ENCODE measurements around the gene SDK1.
A peak's percentile ranks its signal among the peaks of the same experiment; 100 is the strongest.

SDK1 gene

DNA sequence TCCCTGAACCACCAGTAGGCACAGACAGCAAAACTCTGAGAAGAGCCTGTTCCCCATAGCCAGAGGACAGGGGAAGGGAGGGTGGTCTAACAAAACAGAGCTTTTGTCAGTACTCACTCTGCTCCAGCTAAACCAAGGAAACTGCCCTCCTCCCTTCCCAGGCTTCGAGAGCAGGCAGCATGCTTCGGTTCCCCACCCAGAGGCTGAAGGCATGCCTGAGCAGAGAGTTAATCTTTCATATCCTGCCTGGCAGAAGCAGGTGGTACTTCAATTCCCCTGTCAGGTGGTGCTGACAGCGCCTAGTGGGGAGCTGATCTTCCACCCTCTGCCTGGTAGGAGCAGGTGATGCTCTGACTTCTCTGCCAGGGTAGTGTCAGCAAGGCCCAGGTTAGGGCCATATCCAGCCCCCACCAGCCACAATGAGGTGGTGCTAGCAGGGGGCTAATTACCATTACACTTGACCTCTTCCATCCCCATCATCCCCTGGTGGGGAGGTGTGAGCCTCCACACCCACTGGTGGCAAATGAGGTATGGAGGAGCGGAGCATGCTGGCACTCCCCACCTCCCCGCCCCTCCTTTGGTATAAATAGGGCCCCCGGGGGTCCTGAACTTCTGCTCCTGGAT, 35.1 kb downstream of the SDK1 start:
- DNase-seq = no peak

DNA sequence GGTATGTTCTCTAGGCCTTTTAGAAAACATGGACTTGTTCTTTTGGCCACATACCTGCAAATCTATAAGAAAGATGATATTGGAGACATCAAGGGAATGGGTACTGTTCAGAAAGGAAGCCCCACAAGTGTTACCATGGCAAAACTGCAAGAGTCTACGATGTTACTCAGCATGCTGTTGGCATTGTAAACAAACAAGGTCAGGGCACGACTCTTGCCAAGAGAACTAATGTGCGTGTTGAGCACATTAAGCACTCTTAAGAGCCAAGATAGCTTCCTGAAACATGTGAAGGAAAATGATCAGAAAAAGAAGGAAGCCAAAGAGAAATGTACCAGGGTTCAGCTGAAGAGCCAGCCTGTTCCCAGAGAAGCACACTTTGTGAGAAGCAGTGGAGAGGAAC, 37.1 kb downstream of the SDK1 start:
- peak; percentile 24 for DNase-seq

DNA sequence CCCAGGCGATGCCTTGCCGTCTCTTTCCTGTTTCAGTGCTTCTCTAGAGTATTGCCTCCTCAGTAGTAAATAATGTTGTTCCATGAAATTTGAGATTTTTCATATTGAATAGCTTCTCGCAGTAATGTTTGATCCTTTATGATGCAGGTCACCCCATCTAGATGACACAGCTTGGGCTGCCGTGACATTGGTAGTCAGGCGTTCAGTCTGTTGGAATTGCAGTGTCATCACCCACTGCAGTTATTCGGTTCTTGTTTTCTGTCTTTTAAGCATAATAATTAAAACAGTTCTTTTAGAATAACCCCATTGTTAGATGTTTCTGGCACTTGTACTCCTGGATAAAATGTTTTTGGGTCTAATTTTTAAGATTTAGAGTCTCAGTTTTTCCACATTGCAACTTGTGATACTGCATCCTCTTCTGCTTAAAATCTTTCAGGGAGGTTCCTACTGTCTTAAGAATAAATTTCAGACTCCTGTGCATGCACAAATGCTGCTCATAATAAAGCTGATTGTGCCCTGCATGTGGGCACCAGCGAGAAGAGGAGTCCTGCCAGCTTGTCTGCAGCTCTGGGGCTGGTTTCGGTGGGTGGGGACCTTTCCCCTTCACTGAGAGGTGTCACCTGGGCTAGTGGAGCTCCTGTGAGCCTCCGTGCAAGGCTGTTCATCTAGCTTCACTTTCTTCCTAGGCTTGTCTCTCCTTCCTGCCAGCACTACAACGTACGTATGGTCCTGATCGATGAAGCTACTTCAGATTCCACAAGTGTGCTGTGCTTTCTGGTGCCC, 44.8 kb downstream of the SDK1 start:
- no peak for DNase-seq

DNA sequence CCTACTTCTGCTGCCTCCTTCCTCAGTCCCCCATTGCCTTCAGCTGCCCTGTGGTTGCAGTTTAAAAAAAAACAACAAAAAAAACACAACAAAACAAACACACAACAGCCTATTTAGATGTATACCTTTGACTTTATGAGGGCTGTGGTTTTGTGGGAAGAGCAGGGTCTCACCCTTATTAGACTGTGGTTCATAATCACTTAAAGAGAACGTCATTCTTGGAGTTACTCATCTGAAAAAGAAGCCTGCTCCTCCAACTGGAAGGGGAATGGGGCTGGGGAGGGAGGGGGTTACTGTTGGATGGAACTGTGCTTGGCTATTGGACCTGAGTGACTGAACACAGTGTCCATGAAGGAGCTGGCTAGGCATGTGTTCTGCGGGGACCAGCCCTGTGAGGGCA, 48.1 kb downstream of the SDK1 start:
- no peak for DNase-seq

DNA sequence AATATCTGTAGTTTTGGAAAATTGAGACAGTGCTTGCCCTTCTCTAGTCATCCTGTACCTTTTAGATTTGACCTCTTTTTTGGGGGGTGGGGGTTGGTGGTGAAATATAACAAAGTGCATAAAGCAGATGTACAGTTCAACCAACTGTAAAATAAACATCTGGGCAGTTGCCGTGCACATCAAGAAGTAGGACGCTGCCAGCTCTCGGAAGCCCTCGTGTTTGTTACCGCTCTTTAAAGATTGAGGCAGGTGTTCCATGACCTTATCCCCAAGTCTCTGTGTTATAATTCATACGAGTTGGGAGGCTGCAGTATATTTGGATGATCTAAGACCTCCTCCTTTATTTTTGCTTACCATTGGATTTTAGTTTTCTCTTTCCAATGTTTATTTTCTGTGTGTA, 55.1 kb downstream of the SDK1 start:
- DNase-seq = no peak

DNA sequence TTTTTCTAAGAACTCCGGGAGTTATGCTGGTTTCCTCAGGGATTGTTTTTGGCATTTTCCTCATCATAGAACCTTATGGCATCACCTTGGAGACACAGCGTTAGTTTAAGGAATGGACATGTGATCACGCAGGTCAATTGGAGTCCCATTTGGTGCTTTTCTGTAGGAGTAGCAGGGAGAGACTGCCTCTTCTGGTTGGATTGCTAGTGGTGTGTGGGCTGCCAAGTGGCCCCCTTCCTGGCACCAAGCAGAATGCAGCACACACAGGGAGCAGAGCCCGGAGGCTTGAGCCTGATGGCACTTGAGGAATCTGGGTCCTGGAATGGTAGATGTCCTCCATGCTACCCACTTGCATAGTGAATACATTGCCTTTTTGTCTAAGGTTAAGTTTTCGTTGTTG, 57.9 kb downstream of the SDK1 start:
- DNase-seq = no peak

DNA sequence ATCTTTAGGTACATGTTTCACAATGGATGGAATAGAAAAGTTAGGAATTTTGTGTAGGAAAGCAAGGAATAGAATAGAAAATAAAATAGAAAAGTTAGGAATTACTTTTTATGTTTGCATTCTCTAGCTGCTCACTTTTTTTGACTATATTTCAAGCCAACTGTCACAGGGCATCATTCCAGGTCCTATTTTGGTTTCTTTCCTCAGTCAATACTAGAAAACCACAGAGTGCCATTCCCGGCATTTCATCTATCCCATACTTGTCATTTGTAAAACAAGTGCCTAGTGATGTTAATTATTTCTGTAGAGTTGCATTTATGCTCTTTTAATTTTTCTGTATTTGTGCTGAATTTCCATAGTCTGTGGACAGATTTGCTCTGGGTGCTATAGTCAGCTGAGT, 66.2 kb downstream of the SDK1 start:
- no peak for DNase-seq

DNA sequence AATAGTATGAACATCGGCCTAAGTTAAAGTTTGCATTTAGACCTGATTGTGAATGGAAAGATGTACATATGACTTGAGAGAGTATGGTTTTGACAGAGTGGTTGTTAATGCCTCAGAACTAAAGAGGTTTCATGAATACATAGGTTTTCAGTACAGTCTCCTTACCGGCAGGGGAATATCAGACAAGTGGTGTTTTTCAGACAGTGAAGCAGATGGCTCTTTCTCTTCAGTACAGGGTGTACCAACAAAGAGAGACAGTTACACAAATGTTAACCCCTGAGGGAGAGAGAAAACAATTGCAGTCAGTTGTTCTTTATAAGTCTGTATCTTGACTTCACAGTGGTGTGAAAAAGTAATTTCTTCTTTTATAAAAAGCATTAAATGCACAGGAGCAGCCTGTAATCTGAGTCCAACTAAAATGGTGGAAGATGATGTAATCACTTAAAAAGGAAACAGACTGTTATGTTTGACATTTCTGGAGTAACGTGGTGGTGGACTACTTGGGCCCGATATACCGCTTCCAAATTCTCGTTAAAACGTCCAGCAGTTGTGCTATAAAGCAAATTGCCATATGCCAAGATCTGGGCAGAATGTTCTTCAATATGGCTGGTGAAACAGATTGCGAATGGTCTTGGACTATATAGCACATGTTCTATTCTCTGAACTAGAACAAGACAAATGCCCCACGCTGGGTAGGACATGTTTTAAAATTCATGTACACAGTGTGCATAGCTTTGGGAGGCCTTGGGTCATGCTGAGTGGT, 69.2 kb downstream of the SDK1 start:
- no peak for DNase-seq

DNA sequence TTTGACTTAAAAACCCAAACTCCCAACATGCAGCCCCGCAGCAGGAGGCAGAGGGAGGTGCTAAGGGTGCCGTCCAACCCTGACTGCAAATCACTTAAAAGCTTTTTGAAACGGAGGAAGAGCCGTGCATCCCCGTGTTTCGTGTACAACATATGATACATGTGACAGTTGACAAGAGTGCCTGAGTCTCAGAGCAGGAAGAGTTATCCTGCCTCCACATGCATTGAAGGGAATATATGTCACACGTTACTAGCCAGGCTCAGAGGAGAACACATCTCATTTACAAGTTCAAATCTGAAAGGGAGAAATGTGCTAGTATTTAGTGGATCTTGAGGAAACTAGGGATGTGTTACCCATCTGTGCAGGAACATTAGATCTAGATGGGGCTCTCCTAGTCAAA, 69.9 kb downstream of the SDK1 start:
- no peak for DNase-seq

DNA sequence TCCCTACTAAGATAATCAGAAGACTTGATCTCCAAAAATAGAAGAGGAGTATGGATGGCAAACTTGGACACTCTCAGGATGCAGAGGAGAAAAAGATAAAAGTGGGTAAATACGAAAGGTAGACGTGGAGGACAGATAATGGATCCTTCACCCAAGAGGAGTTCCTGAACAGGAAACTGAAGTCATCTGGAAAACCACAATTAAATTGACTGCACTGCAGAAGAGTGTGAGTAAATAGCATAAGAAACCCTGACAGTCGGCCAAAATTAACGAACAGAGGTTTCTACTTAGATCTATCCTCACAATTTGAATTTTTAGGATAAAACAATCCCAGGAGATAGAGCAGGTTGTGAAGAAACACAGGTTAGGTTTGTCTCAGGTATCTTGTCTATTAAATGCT, 70.5 kb downstream of the SDK1 start:
- DNase-seq = no peak

DNA sequence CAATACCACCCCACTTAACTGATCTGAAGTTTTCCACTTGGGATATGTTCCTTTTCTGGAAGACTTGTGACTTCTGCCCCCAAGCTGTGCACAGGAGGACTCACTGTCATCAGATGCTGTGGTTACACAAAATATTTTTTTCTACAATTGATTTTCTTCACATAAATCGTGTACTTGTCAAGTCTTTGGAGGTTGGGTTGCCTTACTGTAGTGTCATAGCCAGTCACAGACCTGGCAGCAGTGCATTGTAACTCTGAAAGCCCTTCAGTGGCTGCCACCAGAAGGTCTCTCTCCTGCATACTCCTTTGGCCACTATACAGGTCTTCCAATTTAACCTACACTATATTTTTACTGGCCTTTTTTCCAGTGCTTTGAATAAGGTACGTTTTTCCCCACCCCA, 73.2 kb downstream of the SDK1 start:
- DNase-seq = no peak

DNA sequence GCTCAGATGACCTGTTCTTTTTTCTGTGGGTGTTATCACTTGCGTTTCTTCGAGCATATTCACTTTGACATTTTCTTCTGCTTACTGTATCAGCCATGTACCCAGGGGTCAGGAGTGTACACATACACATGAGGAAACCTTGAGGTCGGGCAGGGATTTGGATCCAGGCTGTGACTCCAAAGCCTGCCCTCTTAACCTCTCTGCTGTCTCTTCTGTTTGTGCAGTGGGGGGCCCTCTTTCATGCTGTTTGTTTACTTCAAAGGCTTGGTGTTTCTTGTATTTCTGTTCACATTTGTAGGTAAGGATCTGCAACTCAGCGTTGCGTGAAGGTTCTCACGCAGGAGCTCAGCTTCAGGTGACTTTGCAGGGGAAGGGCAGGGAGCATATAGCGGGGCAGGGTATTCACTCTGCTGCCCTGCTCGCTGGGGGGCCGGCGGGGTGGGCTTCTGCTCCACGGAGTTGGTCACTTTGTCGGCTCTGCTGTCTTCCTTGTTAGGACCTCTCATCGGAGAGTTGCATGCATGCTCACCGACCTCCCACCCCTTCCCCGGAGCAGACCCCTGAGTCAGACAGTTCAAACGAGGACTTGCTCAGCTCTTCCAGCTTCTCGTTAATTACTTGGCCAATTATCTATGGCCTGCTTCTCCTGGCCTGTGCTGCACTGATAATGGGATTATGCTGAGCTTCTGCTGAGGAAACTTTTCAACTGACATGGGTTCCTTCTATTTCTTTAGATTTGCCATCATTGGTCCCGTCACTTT, 77.5 kb downstream of the SDK1 start:
- DNase-seq = no peak

DNA sequence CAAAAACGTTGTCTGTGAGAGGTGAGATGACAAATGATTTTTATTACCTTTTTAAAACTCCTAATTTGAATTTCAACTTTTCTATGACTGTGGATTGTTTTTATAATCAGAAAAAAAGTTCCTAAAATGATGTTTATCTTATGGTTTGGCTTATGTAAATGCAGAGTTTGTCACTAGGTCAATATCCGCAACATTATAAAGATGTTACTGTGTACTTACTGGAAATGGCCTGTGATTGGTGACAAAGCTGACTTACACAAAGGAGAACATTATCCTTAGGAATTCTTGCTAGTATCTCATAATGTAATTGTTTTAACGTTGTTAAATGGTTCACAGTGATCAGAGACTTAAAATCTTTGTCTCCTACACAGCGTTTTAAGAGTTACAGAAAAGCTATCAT, 79.0 kb downstream of the SDK1 start:
- no peak for DNase-seq

DNA sequence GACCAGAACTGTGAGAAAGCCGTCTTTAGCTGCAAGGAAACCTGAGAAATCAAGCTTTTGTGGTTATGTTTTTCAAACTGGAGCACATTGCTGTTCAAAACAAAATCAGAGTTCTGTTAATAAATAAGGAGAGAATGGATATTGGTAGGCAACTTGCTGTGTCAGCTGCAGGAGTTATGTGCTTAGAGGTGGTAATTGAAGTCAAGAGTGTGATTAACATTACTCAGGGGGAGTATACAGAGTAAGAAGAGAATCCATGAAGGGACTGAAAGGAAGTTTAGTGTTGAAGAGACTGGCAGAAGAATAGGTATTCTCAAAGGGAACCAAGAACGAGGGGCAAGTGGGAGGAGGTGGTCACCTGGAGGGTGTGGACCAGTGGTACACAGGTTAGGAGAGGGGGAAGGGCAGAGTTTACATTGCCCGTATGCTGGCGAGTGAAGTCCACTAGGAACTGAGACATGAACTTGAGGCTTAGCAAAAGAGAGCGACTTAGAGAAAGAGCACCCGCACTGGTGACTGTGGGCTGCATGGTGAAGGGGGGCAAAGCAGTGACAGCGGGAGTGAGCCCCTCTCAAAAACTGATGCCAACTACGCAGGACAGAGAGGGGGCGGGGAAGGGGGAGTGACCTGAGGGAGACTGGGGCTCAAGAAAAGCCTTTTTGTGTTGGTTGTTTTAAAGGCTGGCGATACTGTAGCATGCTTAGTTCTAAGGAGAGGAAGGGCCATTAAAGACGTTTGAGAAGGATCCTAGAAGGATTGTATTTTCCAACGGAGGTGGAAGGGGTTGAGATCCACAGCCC, 80.0 kb downstream of the SDK1 start:
- DNase-seq = no peak

DNA sequence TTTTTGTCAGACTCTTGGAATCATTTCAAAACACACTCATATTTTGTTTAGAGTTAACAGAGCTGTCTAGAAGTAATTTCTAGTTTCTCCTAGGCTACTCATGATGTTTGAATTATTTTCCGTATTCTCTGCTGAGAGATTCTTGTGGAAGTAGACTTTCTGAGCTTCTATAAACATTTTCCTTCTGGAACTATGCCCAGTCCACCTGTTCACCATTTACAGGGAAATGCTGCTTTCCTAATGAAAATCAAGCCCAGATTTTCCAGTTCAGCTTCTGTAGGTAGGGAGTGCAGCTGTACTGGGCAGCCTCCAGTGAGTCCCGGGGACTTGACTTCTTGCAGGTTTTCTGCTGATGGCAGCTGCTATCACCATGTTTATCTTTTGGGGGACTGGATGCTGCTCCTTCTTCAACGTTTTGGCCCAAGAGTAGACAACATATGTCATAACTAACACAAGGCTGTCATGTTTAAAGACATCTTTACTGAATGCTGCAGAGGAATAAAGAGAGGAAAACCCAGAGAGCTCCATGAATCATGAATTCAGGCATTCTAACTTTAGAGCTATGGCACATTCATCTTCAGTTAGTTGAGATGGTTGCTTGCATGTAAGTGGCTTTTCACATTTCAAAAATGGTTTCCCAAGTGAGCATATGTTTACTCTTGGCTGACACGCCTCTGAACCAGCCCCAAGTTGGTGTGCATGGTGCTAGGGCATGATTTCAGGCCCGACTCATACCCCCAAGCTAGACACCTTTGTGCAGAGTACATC, 85.6 kb downstream of the SDK1 start:
- DNase-seq = no peak

DNA sequence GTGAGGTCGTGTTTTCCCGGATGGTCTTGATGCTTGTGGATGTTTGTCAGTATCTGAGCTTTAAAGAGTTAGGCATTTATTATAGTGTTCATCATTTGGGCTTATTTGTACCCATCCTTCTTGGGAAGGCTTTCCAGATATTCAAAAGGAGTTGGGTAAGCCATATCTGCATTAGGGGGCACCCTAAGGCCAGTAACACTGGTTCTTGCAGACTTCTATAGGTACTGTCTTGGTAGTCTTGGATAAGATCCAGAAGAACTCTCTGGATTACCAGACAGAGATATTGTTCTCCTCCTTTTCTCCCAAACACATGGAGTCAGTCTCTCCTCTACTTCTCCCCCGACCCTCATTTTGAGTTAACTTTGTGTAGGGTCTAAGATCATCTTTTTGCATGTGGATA, 92.8 kb downstream of the SDK1 start:
- DNase-seq = no peak

DNA sequence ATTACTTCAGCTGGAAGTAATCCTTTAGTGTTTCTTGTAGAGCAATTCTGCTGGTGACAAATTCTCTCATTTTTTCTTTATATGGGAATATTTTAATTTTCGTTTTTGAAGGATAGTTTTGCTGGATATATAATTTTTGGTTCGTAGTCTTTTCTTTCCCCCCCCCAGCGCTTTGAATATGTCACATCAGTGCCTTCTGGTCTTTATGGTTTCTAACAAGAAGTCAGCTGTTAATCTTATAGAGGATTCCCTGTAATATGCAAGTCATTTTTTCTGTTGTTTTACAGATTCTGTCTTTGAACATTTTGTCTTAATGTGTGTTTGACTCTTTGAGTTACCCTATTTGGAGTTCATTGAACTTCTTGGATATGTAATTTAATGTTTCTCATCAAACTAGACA, 96.3 kb downstream of the SDK1 start:
- DNase-seq = no peak

DNA sequence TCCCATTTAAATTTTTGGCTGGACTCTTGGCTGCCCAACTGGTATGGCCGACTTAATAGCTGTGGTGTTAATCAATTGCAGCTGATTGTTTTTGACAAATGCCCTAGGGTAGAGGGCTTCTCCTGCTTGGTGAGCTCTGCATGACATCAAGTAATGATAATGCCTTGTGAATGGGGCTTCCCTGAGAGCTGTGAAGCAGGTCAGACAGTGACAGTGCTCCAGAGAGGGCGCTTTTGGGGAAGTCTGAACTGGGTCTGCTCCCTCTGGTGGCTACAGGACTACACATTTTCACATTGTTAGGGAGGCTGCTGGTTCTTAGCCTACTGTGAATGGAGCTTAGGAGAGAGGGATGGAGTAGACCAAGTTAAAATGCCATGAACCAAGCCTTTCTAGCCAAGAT, 98.8 kb downstream of the SDK1 start:
- DNase-seq = no peak

DNA sequence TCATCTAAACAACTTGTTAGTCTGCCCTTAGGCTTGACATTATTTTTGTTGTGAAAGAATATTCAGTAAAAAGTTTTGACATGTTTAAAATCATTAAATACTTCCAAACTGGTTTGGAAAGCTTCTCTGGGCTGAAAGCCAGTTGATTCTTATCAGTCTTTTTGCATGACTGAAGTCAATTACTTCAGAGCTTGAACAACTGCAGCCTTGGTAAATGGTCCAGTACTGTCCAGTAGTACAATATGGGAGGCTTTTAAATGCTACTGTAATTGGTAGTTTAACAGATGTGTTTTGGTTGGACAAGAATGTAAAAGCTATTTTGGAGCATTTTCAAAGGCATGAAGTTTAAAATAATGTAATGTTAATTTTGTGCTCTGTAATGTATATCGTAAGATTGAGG, 103.4 kb downstream of the SDK1 start:
- peak; percentile 5 for DNase-seq

DNA sequence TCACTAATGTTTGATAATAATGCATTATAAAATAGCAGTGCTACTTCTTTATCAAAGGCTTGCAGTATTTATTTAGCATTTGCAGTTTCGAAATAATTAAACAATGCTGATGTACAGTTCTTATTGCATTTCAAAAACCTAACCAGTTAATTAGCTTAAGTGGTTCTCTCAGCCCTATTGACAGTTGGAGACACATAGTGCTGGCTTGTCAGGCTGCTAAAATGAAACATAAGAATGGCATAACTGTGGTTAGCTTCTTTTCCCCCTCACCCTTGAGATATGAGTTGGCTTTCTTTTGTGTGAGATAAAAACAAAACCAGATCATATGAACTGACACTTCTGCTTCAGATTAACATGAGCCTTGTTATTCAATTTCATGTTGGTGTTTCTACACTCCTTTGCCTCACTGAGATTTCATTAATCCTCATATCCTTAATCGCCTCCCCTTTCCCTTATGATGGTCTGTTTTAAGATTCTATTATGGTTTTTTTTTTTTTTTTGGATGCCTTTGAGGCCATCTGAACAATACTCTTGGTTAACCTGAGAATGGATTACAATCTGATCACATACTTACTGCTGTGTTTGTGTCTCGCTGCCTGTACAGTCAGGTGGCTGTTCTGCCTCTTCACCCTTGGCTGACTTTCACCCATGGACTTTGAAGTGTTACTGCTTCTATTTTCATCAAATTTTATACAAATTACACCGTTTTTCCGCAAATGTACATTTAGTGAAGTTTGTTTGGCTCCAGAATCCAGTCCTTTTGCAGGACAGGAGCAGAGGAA, 108.0 kb downstream of the SDK1 start:
- DNase-seq = peak; percentile 11

DNA sequence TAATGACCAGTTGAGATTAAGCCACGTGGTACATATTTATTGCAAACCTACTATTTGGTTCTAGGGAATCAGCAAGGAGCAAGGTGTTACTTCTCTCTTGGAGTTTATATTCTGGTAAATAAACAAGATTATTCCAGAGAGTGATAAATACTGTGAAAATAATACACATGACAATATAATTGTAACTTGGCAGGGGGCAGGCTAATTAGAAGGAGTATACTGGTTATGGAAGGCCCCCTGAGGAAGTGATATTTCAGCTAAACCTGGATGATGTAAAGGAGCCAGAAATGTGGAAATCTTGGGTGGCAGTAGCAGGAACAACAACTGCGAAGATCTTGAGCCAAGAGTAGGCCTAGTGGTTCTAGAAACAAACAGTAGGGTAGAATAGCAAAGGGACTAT, 111.8 kb downstream of the SDK1 start:
- DNase-seq = peak; percentile 36
